ENCODE measurements around the gene CIB2.

DNA sequence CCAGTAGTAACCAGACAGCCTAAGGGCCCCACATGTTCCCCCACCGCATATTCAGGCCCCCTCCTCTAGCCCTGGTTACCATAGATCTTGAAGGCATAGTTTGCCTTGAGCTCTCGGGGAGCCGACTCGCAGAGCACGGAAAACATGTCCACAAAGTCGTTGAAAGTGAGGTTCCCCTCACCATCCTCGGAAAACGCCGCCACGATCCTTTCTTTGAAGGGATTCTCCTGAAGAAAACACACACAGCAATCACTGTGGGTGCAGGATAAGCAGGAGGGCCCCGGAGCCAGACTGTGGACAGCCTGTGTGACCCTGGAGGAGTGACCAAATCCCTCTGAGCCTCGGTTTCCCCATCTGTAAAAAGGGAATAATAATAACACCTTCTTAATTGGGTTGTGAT lies 22.1 kb downstream of the CIB2 start:
- TF ChIP-seq, protein P1, sequence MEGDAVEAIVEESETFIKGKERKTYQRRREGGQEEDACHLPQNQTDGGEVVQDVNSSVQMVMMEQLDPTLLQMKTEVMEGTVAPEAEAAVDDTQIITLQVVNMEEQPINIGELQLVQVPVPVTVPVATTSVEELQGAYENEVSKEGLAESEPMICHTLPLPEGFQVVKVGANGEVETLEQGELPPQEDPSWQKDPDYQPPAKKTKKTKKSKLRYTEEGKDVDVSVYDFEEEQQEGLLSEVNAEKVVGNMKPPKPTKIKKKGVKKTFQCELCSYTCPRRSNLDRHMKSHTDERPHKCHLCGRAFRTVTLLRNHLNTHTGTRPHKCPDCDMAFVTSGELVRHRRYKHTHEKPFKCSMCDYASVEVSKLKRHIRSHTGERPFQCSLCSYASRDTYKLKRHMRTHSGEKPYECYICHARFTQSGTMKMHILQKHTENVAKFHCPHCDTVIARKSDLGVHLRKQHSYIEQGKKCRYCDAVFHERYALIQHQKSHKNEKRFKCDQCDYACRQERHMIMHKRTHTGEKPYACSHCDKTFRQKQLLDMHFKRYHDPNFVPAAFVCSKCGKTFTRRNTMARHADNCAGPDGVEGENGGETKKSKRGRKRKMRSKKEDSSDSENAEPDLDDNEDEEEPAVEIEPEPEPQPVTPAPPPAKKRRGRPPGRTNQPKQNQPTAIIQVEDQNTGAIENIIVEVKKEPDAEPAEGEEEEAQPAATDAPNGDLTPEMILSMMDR (IDR thresholded peaks at IDR 0.05 in 8 of 11, conservative IDR thresholded peaks at IDR 0.05 in 3 of 11) = no peak
- TF ChIP-seq POLR2A (IDR thresholded peaks at IDR 0.05) = no peak
